Panc1 (cell line): Measurements from ENCODE around the gene ADGRG2. TPM values are rescaled to one million over a fixed set of nuclear protein-coding genes. Genes with fewer than 3 reads are reported as not detected.

Source experiments
- ATAC-seq: fragments of 200-7000 bp; cut with Tn5 transposase; 2 replicates; pipeline ENCODE4 v1.9.1; 2020; ENCODE audit warnings: mild to moderate bottlenecking, moderate library complexity
- BruUV-seq: library from RNA; stranded (reverse); fragments of 400-500 nt; replicated peaks from 2 replicates; lab custom pipeline; 2021; lab: Mats Ljungman, UMichigan
- CTCF ChIA-PET: fragments of 300-600 bp; sonication (Branson Sonifier 250); formaldehyde crosslinking; loops from one replicate; lab custom pipeline; 2022; ENCODE audit warnings: antibody characterized with exemption; lab: Charles Lee
- POLR2A ChIA-PET: fragments of 300-600 bp; sonication (Branson Sonifier 250); formaldehyde crosslinking; loops from one replicate; lab custom pipeline; 2022; ENCODE audit warnings: antibody characterized with exemption; lab: Charles Lee
- DNase-seq: peaks from one replicate; pipeline ENCODE4 v3.0.0-alpha.2; 2010; ENCODE audit warnings: low read depth, low spot score
- H3K27ac ChIP-seq: 2 replicates; pipeline ENCODE4 v1.5.1; 2011; ENCODE audit warnings: mild to moderate bottlenecking, low read length, inconsistent platforms
- H3K27me3 ChIP-seq: fragments of 200-500 bp; sonication (Bioruptor generic); 2 replicates; pipeline ENCODE4 v1.6.0; 2014; ENCODE audit warnings: low read length, inconsistent platforms; ENCODE audit not compliant: control insufficient read depth, insufficient read depth
- H3K36me3 ChIP-seq: fragments of 200-500 bp; sonication (Bioruptor generic); 2 replicates; pipeline ENCODE4 v1.5.1; 2014; ENCODE audit warnings: inconsistent platforms, mild to moderate bottlenecking, low read length, moderate library complexity; ENCODE audit not compliant: control insufficient read depth, insufficient read depth
- H3K4me1 ChIP-seq: 2 replicates; pipeline ENCODE4 v1.5.1; 2011; ENCODE audit warnings: inconsistent platforms, mild to moderate bottlenecking, low read length, moderate library complexity; ENCODE audit not compliant: control insufficient read depth, insufficient read depth
- H3K4me3 ChIP-seq, 2 experiments: 2 replicates each; pipeline ENCODE4 v1.5.1; 2011 to 2012; ENCODE audit warnings: low read depth in 2 of 2, low read length in 2 of 2, mild to moderate bottlenecking in 2 of 2, inconsistent platforms in 1 of 2, moderate library complexity in 1 of 2
- H3K9me3 ChIP-seq: fragments of 200-500 bp; sonication (Bioruptor generic); 2 replicates; pipeline ENCODE4 v1.5.1; 2014; ENCODE audit warnings: low read depth, mild to moderate bottlenecking, inconsistent platforms, low read length, moderate library complexity; ENCODE audit not compliant: control insufficient read depth, insufficient read depth
- CTCF ChIP-seq: fragments of 450-650 bp; IDR thresholded peaks from 2 replicates; pipeline ENCODE4 v1.5.1; 2017; ENCODE audit warnings: mild to moderate bottlenecking
- POLR2AphosphoS5 ChIP-seq: IDR thresholded peaks from 2 replicates; pipeline ENCODE4 v1.6.1; 2012; ENCODE audit warnings: mild to moderate bottlenecking, low read depth, low read length, moderate library complexity
- SIN3A ChIP-seq: IDR thresholded peaks from 2 replicates; pipeline ENCODE4 v1.6.1; 2012; ENCODE audit warnings: low read depth, mild to moderate bottlenecking, low read length, moderate library complexity, borderline replicate concordance; ENCODE audit not compliant: insufficient read depth
- TCF7L2 ChIP-seq: IDR thresholded peaks from 2 replicates; pipeline ENCODE4 v1.6.1; 2011; ENCODE audit warnings: mild to moderate bottlenecking, low read depth, low read length, inconsistent platforms
- in situ Hi-C: cut with HindIII; loops from 2 replicates; pipeline ENCODE4 v1.10.0; 2016; ENCODE audit warnings: low sequenced_read_pairs, low pct_unique_long_range_greater_than_20kb
- intact Hi-C: fragments of 100-400 bp; cut with micrococcal nuclease; formaldehyde crosslinking; loops from one replicate; pipeline ENCODE4 v1.10.0; 2022; ENCODE audit not compliant: unreplicated experiment
- total RNA-seq: library from RNA; stranded (reverse); gene quantifications from one replicate; pipeline ENCODE4 v1.2.1, GENCODE V29; 2021; ENCODE audit not compliant: unreplicated experiment
- TF ChIP-seq, protein P1 (sequence below), 2 experiments: IDR thresholded peaks; 2 replicates each; pipeline ENCODE4 v1.6.1; 2011 to 2012; ENCODE audit warnings: low read depth in 2 of 2, control low read depth in 1 of 2, low read length in 1 of 2, mild to moderate bottlenecking in 1 of 2, moderate library complexity in 1 of 2; ENCODE audit not compliant: insufficient read depth in 1 of 2

ADGRG2 gene
- total RNA-seq, 1 experiment from 2014 or later = 2.0 TPM

- POLR2A ChIA-PET = no interaction called here
- no TSS peak for BruUV-seq
- in situ Hi-C loops (no loop called here), intact Hi-C loops (no loop called here)
- no peaks in the 10 kb centered on the region for H3K4me1 ChIP-seq
- CTCF ChIA-PET = interaction anchor here (0.7 kb wide), 1 partner anchor 120 kb away, joined by 4 read pairs; no protein-coding TSS in a partner anchor
- H3K36me3 ChIP-seq = no peaks in the 10 kb centered on the region
- no peaks in the 10 kb centered on the region for H3K9me3 ChIP-seq
- DNase-seq (no peak), ATAC-seq (no peak)
- H3K27me3 ChIP-seq = no peaks in the 10 kb centered on the region
- H3K4me3 ChIP-seq = no peak overlapping the region
- H3K27ac ChIP-seq = no peak overlapping the region
- TF ChIP-seq SIN3A (no peak), CTCF (no peak), TCF7L2 (no peak), POLR2AphosphoS5 (no peak)
- TF ChIP-seq, protein P1, sequence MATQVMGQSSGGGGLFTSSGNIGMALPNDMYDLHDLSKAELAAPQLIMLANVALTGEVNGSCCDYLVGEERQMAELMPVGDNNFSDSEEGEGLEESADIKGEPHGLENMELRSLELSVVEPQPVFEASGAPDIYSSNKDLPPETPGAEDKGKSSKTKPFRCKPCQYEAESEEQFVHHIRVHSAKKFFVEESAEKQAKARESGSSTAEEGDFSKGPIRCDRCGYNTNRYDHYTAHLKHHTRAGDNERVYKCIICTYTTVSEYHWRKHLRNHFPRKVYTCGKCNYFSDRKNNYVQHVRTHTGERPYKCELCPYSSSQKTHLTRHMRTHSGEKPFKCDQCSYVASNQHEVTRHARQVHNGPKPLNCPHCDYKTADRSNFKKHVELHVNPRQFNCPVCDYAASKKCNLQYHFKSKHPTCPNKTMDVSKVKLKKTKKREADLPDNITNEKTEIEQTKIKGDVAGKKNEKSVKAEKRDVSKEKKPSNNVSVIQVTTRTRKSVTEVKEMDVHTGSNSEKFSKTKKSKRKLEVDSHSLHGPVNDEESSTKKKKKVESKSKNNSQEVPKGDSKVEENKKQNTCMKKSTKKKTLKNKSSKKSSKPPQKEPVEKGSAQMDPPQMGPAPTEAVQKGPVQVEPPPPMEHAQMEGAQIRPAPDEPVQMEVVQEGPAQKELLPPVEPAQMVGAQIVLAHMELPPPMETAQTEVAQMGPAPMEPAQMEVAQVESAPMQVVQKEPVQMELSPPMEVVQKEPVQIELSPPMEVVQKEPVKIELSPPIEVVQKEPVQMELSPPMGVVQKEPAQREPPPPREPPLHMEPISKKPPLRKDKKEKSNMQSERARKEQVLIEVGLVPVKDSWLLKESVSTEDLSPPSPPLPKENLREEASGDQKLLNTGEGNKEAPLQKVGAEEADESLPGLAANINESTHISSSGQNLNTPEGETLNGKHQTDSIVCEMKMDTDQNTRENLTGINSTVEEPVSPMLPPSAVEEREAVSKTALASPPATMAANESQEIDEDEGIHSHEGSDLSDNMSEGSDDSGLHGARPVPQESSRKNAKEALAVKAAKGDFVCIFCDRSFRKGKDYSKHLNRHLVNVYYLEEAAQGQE (IDR thresholded peaks at IDR 0.05; ENCODE audit: insufficient read depth in 1 of 2, low read depth in 2 of 2, low read length in 1 of 2) = no peak
Measured at GRCh38 chrX:19091596-19091995, 30.7 kb downstream of the ADGRG2 start.

DNA sequence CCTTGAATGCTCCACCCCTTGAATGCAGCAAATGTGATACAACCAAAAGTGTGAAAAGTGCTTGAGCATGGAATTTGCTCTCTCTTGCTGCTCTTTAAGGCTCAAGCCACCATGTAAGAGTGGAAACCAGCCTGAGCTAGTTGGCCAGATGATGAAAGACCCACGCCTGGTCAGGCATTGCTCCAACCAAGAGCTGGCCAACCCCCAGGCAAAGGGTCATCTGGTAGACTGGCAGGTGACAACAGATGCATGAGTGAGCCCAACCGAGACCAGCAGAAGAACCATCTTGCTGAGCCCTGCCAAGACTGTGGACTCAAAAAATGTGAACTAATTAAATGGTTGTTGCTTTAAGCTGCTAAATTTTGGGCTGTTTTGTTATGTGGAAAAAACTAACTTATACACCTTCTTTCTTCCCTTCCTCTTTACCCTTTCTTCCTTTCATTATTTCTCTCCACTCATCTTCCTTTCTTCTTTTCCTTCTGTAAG, 32.7 kb downstream of the ADGRG2 start:
- no peaks in the 10 kb centered on the region for H3K27me3 ChIP-seq
- CTCF ChIA-PET = no interaction called here
- TF ChIP-seq, protein P1 (IDR thresholded peaks at IDR 0.05; ENCODE audit: insufficient read depth in 1 of 2, low read depth in 2 of 2, low read length in 1 of 2) = no peak
- TF ChIP-seq CTCF (no peak), SIN3A (no peak), TCF7L2 (no peak), POLR2AphosphoS5 (no peak)
- no peak overlapping the region for H3K4me3 ChIP-seq
- DNase-seq (no peak), ATAC-seq (no peak)
- no TSS peak for BruUV-seq
- no peaks in the 10 kb centered on the region for H3K36me3 ChIP-seq
- POLR2A ChIA-PET = no interaction called here
- intact Hi-C loops = no loop called here
- H3K4me1 ChIP-seq = no peaks in the 10 kb centered on the region
- no peaks in the 10 kb centered on the region for H3K9me3 ChIP-seq
- no peak overlapping the region for H3K27ac ChIP-seq
- in situ Hi-C loops = no loop called here
